ENCODE results near the gene STT3B. TPM values are rescaled to one million over a fixed set of nuclear protein-coding genes. Genes with fewer than 3 reads are reported as not detected.

STT3B gene
- total and polyA plus RNA-seq, 2 of the 4 experiments (the other 2 are of a cell fraction) = 45.5 to 86.4 TPM

GRCh38 chr3:31670136-31670535 is 137.4 kb downstream of the STT3B start:
- Histone ChIP-seq H2BK5ac (ENCODE audit: low read depth, low read length, poor library complexity, severe bottlenecking) (no peak overlapping the region), H3K27ac (ENCODE audit: insufficient read depth, low read length) (no peak overlapping the region), H3K56ac (ENCODE audit: extremely low read depth, insufficient read depth, low read length) (no peak overlapping the region), H2AK9ac (replicated peaks; ENCODE audit: low read depth, low read length, poor library complexity) (no peak overlapping the region), H3K9me1 (ENCODE audit: insufficient read depth, low read length) (peaks cover 2% of the 10 kb centered on the region; the same call in 1 of the 2 replicates), H3K18ac (ENCODE audit: low read depth, low read length) (no peak overlapping the region), H3K9ac (ENCODE audit: low read depth, low read length) (no peak overlapping the region), H2AK5ac (ENCODE audit: low read depth, low read length) (no peak overlapping the region), H4K8ac (ENCODE audit: low read depth in 2 of 2, low read length in 2 of 2) (no peak overlapping the region), H4K20me1 (ENCODE audit: insufficient read depth, low read length) (no peaks in the 10 kb centered on the region), H3K23ac (ENCODE audit: low read depth, low read length) (no peak overlapping the region), H3K4me1 (ENCODE audit: control insufficient read depth, insufficient read depth, low read length) (peaks cover 3% of the 10 kb centered on the region; the same call in 1 of the 2 replicates), H3K79me1 (ENCODE audit: low read depth in 1 of 2, low read length in 2 of 2) (no peaks in the 10 kb centered on the region), H3K27me3 (ENCODE audit: control insufficient read depth, insufficient read depth, low read length) (no peaks in the 10 kb centered on the region), H3K14ac (replicated peaks; ENCODE audit: low read depth, low read length) (no peak overlapping the region), H3K4me3 (ENCODE audit: insufficient read depth, low read depth, low read length) (no peak overlapping the region), H3K4ac (ENCODE audit: low read depth, low read length) (no peak overlapping the region), H3K9me3 (ENCODE audit: control insufficient read depth, insufficient read depth, low read length) (no peaks in the 10 kb centered on the region), H3K4me2 (ENCODE audit: low read depth, low read length) (no peak overlapping the region), H2BK120ac (ENCODE audit: low read depth, low read length) (no peak overlapping the region), H2AFZ (replicated peaks; ENCODE audit: low read length, poor library complexity) (no peak overlapping the region), H3K36me3 (ENCODE audit: control insufficient read depth, insufficient read depth, low read length) (peaks cover 1% of the 10 kb centered on the region; the same call in 1 of the 2 replicates), H4K91ac (ENCODE audit: insufficient read depth, low read depth, low read length) (no peak overlapping the region), H4K5ac (ENCODE audit: low read depth, low read length) (no peak overlapping the region), H2BK15ac (ENCODE audit: low read depth, low read length) (no peak overlapping the region), H2BK20ac (ENCODE audit: low read depth, low read length) (no peak overlapping the region)
- ATAC-seq (ENCODE audit: low read depth) = no peak
- dilution Hi-C loops (cut with HindIII; ENCODE audit: low sequenced_read_pairs, unreplicated experiment) = no loop called here
- intact Hi-C loops (cut with micrococcal nuclease) = no loop called here
- TF ChIP-seq CEBPB (IDR thresholded peaks at IDR 0.05; ENCODE audit: low read depth, low read length) = no peak
- TF ChIP-seq RCOR1 (IDR thresholded peaks at IDR 0.05; ENCODE audit: insufficient replicate concordance, low read length) = no peak
- no peak for TF ChIP-seq FOS (IDR thresholded peaks at IDR 0.05; ENCODE audit: low read depth, low read length)
- TF ChIP-seq CTCF (conservative IDR thresholded peaks at IDR 0.05; ENCODE audit: low read depth, low read length) = no peak
- no peak for TF ChIP-seq CHD1 (IDR thresholded peaks at IDR 0.05; ENCODE audit: low read depth, low read length)
- no peak for TF ChIP-seq SMC3 (IDR thresholded peaks at IDR 0.05; ENCODE audit: low read depth, low read length)
- no peak for TF ChIP-seq MAZ (IDR thresholded peaks at IDR 0.05; ENCODE audit: borderline replicate concordance, low read depth, low read length)
- TF ChIP-seq POLR2A (IDR thresholded peaks at IDR 0.05; ENCODE audit: low read depth, low read length) = no peak
- no peak for TF ChIP-seq NFE2L2 (IDR thresholded peaks at IDR 0.05; ENCODE audit: low read depth, low read length)
- no peak for TF ChIP-seq RAD21 (IDR thresholded peaks at IDR 0.05; ENCODE audit: low read length)
- TF ChIP-seq MAFK (IDR thresholded peaks at IDR 0.05; ENCODE audit: low read depth, low read length) = no peak
- no peak for TF ChIP-seq ELK1 (IDR thresholded peaks at IDR 0.05; ENCODE audit: borderline replicate concordance, low read depth, low read length)
- TF ChIP-seq USF2 (IDR thresholded peaks at IDR 0.05; ENCODE audit: low read depth, low read length) = no peak
- no peak for TF ChIP-seq BHLHE40 (IDR thresholded peaks at IDR 0.05; ENCODE audit: low read depth, low read length)
- TF ChIP-seq RFX5 (IDR thresholded peaks at IDR 0.05; ENCODE audit: low read depth, low read length) = no peak
- TF ChIP-seq MXI1 (IDR thresholded peaks at IDR 0.05; ENCODE audit: borderline replicate concordance, low read depth, low read length) = no peak
- ChIA-PET CTCF (no interaction called here), POLR2A (ENCODE audit: unreplicated experiment) (no interaction called here)
- in situ Hi-C loops (cut with MboI; ENCODE audit: low sequenced_read_pairs) = no loop called here
- no peak for DNase-seq
- no CpG with 5 or more reads among the region's 1 CpG for WGBS, 2 experiments (ENCODE audit: extremely low coverage in 2 of 2, insufficient read length in 1 of 2)
- BruUV-seq (replicated peaks) = no TSS peak
